GM20431 (cell line): ENCODE data around the gene TENM4.

Source experiments
- in situ Hi-C: fragments of 300-500 bp; cut with MseI, MboI; formaldehyde crosslinking; loops from one replicate; pipeline ENCODE4 v1.15.0; 2020; ENCODE audit warnings: low sequenced_read_pairs; ENCODE audit not compliant: unreplicated experiment

Gene TENM4

GRCh38 chr11:78821371-78822306, 619.2 kb downstream of the TENM4 start:
- in situ Hi-C loops = no loop called here

- in situ Hi-C loops = no loop called here
Measured at GRCh38 chr11:78820741-78821140, 620.1 kb downstream of the TENM4 start.

- in situ Hi-C loops = no loop called here
Measured at GRCh38 chr11:78818201-78818600, 622.6 kb downstream of the TENM4 start.

- in situ Hi-C loops = no loop called here
Measured at GRCh38 chr11:78815831-78816230, 625.0 kb downstream of the TENM4 start.

GRCh38 chr11:78812513-78813293, 628.1 kb downstream of the TENM4 start:
- in situ Hi-C loops = no loop called here

- in situ Hi-C loops = no loop called here
Measured at GRCh38 chr11:78810559-78811009, 630.2 kb downstream of the TENM4 start.

- in situ Hi-C loops = no loop called here
Measured at GRCh38 chr11:78809931-78810541, 630.8 kb downstream of the TENM4 start.

GRCh38 chr11:78808923-78809322, 631.9 kb downstream of the TENM4 start:
- in situ Hi-C loops = no loop called here

- in situ Hi-C loops = no loop called here
Measured at GRCh38 chr11:78807351-78807750, 633.5 kb downstream of the TENM4 start.

GRCh38 chr11:78806214-78807004, 634.4 kb downstream of the TENM4 start:
- in situ Hi-C loops = no loop called here

GRCh38 chr11:78804991-78805390, 635.8 kb downstream of the TENM4 start:
- in situ Hi-C loops = no loop called here

GRCh38 chr11:78803995-78804394, 636.8 kb downstream of the TENM4 start:
- in situ Hi-C loops = no loop called here

- in situ Hi-C loops = no loop called here
Measured at GRCh38 chr11:78802058-78802761, 638.6 kb downstream of the TENM4 start.

- in situ Hi-C loops = no loop called here
Measured at GRCh38 chr11:78801161-78801884, 639.5 kb downstream of the TENM4 start.

GRCh38 chr11:78800756-78801155, 640.1 kb downstream of the TENM4 start:
- in situ Hi-C loops = no loop called here

- in situ Hi-C loops = no loop called here
Measured at GRCh38 chr11:78800096-78800690, 640.6 kb downstream of the TENM4 start.

GRCh38 chr11:78798663-78799062, 642.2 kb downstream of the TENM4 start:
- in situ Hi-C loops = no loop called here

GRCh38 chr11:78797559-78797958, 643.3 kb downstream of the TENM4 start:
- in situ Hi-C loops = no loop called here
